Right cardiac atrium (tissue), 5 donors: ENCODE results near the gene MRM3. TPM values are rescaled to one million over a fixed set of nuclear protein-coding genes. Genes with fewer than 3 reads are reported as not detected.
"Not testable (repeated sequence)": the region's sequence is repeated elsewhere in the genome, so short reads cannot be mapped to it uniquely, and the experiment has no call there.

Experiments used
- ATAC-seq, 2 donors: fragments of 200-7000 bp; cut with Tn5 transposase; one replicate each; pipeline versions ENCODE4 v1.8.0 to v1.9.1; 2020; ENCODE audit warnings: moderate library complexity in 2 of 2, mild to moderate bottlenecking in 1 of 2
- DNase-seq, 3 donors: peaks; one replicate each; pipeline ENCODE4 v3.0.0-alpha.2; 2020
- H3K27ac ChIP-seq: one replicate; pipeline ENCODE4 v1.5.1; 2013; ENCODE audit warnings: mild to moderate bottlenecking, low read length, control low read depth, moderate library complexity
- H3K27me3 ChIP-seq: one replicate; pipeline ENCODE4 v1.6.1; 2013; ENCODE audit not compliant: control insufficient read depth, insufficient read depth
- H3K4me1 ChIP-seq: one replicate; pipeline ENCODE4 v1.6.1; 2013; ENCODE audit warnings: low read length; ENCODE audit not compliant: control insufficient read depth, insufficient read depth
- H3K4me3 ChIP-seq: one replicate; pipeline ENCODE4 v1.5.1; 2013; ENCODE audit warnings: low read length, control low read depth
- H3K9me3 ChIP-seq: one replicate; pipeline ENCODE4 v1.6.1; 2013; ENCODE audit warnings: low read length; ENCODE audit not compliant: control insufficient read depth
- WGBS: extraction: QIAGEN DNeasy Blood & Tissue Kit; methylation state at CpG from one replicate; pipeline ENCODE4 v1.1.7; 2013; 5-methylcytosine and 5-hydroxymethylcytosine counted together
- intact Hi-C, 4 donors: fragments of 100-400 bp; cut with DNase I; formaldehyde crosslinking; loops; one replicate each; pipeline versions ENCODE4 v1.11.0 to v1.14.0; 2022 to 2023
- polyA plus RNA-seq: library from polyadenylated mRNA; stranded (reverse); fragments of 200-250 nt; gene quantifications from one replicate; pipeline ENCODE4 v1.2.3, GENCODE V29; 2013
- total RNA-seq, 4 donors: library from RNA; stranded (reverse); fragmentation: NEBNext Ultra II Directional; extraction: Animal tissue kit (Norgen Biotek cat#: 25700); gene quantifications; one replicate each; pipeline ENCODE4 v1.2.1, GENCODE V29; 2021
- donor health status: healthy with polysubstance abuse.
- donor health status: DM: no; HTN: yes; CAD: no.
- donor health status: DM: no; HTN: no; CAD: no.
- donor health status: DM: no; HTN: yes; CAD: no; lungs with severe emphysema.
- donor health status: DM: yes; HTN: yes; CAD: no.

Gene MRM3
- total and polyA plus RNA-seq, 5 donors, result 15.6 to 20.0 (median 18.8) TPM

GRCh38 chr17:788551-788950 is 6.4 kb downstream of the MRM3 start:
- 88% methylated on average over 4 of the region's 4 CpGs for WGBS
- Histone ChIP-seq H3K27ac (no peak overlapping the region), H3K27me3 (no peaks in the 10 kb centered on the region), H3K4me3 (no peak overlapping the region), H3K9me3 (no peaks in the 10 kb centered on the region), H3K4me1 (no peaks in the 10 kb centered on the region)
- intact Hi-C loops, result no loop called here
- ATAC-seq (no peak), DNase-seq (no peak)

- intact Hi-C loops, result no loop called here
- ATAC-seq (no peak), DNase-seq (no peak)
- Histone ChIP-seq H3K9me3 (no peaks in the 10 kb centered on the region), H3K27ac (no peak overlapping the region), H3K4me1 (no peaks in the 10 kb centered on the region), H3K4me3 (no peak overlapping the region), H3K27me3 (no peaks in the 10 kb centered on the region)
- 87% methylated on average over 14 of the region's 14 CpGs for WGBS
These were observed 7.1 kb downstream of the MRM3 start for GRCh38 chr17:789160-789840.

GRCh38 chr17:789931-790873 is 8.0 kb downstream of the MRM3 start:
- H3K4me1 ChIP-seq, H3K27ac ChIP-seq, H3K27me3 ChIP-seq, H3K4me3 ChIP-seq, H3K9me3 ChIP-seq: not testable (repeated sequence)
- ATAC-seq (peak; percentile 67 to 78), DNase-seq (peak; percentile 75 to 82 (median 80))
- intact Hi-C loops, result loop anchor here in 1 of 4 donors (10.0 kb wide), 1 partner anchor 265 kb away; no protein-coding TSS in a partner anchor
- WGBS, result 46% methylated on average over 37 of the region's 38 CpGs

GRCh38 chr17:790874-791247 is 8.7 kb downstream of the MRM3 start:
- H3K4me1 ChIP-seq, H3K9me3 ChIP-seq, H3K27me3 ChIP-seq, DNase-seq, H3K4me3 ChIP-seq: not testable (repeated sequence)
- 54% methylated on average over 10 of the region's 12 CpGs for WGBS
- ATAC-seq, result peak in 1 of 2 donors; percentile 42
- peak overlapping the region; percentile 41 for H3K27ac ChIP-seq
- intact Hi-C loops, result loop anchor here in 1 of 4 donors (10.0 kb wide), 1 partner anchor 264 kb away; no protein-coding TSS in a partner anchor

DNA sequence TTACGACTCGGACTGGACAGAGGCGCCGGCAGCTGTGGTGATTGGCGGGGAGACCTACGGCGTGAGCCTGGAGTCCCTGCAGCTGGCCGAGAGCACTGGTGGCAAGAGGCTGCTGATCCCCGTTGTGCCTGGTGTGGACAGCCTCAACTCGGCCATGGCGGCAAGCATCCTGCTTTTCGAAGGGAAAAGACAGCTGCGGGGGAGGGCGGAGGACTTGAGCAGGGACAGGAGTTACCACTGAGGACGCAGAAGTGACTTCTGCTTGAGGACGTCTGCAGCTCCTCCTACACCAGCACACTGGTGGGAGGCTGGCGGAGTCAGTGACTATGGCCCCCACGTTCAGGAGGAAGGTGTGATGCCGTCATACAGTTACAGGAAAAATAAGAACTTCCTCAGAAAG is 9.7 kb downstream of the MRM3 start:
- intact Hi-C loops, result loop anchor here in 1 of 4 donors (10.0 kb wide), 1 partner anchor 263 kb away; no protein-coding TSS in a partner anchor
- DNase-seq, result no peak
- ATAC-seq, result no peak
- 84% methylated on average over 19 of the region's 19 CpGs for WGBS
- Histone ChIP-seq H3K27ac (no peak overlapping the region), H3K4me1 (no peaks in the 10 kb centered on the region), H3K4me3 (no peak overlapping the region), H3K9me3 (no peaks in the 10 kb centered on the region), H3K27me3 (no peaks in the 10 kb centered on the region)

- Histone ChIP-seq H3K27me3 (no peaks in the 10 kb centered on the region), H3K4me3 (no peak overlapping the region), H3K9me3 (no peaks in the 10 kb centered on the region), H3K4me1 (no peaks in the 10 kb centered on the region), H3K27ac (no peak overlapping the region)
- DNase-seq (no peak), ATAC-seq (no peak)
- intact Hi-C loops, result loop anchor here in 1 of 4 donors (10.0 kb wide), 1 partner anchor 263 kb away; no protein-coding TSS in a partner anchor
- WGBS, result 80% methylated on average over 9 of the region's 9 CpGs
These were observed 10.1 kb downstream of the MRM3 start for GRCh38 chr17:792277-792676.

DNA sequence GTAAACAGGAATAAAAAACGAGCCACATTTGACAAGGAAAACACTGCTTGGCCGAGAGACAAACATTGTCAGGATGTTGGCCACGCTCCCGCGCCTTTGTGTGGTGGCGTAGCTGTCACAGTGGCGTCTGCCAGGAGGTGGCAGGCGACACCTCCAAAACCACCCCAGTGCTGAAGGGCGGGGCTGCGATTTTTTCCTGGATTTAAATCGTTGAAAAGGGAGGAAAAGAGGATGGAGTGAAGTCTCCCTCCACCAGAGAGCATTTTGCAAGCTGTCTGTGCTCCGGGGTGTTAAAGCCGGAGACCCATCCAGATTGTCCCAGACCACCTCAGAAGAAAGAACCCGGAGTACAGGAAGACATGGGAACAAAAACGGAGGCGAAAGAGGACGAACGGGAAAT is 12.7 kb downstream of the MRM3 start:
- Histone ChIP-seq H3K9me3 (no peaks in the 10 kb centered on the region), H3K4me1 (no peaks in the 10 kb centered on the region), H3K4me3 (peak overlapping the region; percentile 33), H3K27ac (no peak overlapping the region), H3K27me3 (no peaks in the 10 kb centered on the region)
- DNase-seq (peak; percentile 89 to 95 (median 94)), ATAC-seq (peak; percentile 77)
- WGBS, result 4% methylated on average over 18 of the region's 18 CpGs
- intact Hi-C loops, result loop anchor here (1.0 to 10.0 kb wide), 5 partner anchors 182 to 260 kb away; partner anchors contain the start of gene NXN (in 1 of the 4)

DNA sequence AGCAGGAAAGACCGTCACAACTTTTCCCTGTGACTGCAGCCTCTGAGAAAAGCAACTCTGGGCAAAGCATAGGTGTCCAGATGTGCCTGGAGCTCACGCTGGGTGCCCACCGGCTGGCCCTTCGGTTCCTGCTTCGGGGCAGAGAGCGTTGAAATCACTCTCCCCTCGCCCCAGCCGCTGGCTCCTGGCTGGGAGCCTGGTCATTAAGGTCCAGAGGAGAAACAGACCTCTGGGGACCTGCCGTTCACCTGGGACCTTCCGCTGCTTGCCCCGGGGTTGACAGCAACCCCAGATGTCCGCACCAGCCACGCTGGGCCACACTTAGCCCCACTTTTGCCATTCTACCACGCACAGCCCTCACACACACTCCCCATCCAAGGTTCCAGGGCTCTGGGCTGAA is 13.1 kb downstream of the MRM3 start:
- Histone ChIP-seq H3K27me3 (no peaks in the 10 kb centered on the region), H3K9me3 (no peaks in the 10 kb centered on the region), H3K4me3 (peak overlapping the region; percentile 33), H3K4me1 (no peaks in the 10 kb centered on the region), H3K27ac (no peak overlapping the region)
- 49% methylated on average over 14 of the region's 14 CpGs for WGBS
- intact Hi-C loops, result loop anchor here (1.0 to 10.0 kb wide), 5 partner anchors 182 to 260 kb away; partner anchors contain the start of gene NXN (in 1 of the 4)
- peak in 1 of 2 donors; percentile 2 for ATAC-seq
- no peak for DNase-seq

DNA sequence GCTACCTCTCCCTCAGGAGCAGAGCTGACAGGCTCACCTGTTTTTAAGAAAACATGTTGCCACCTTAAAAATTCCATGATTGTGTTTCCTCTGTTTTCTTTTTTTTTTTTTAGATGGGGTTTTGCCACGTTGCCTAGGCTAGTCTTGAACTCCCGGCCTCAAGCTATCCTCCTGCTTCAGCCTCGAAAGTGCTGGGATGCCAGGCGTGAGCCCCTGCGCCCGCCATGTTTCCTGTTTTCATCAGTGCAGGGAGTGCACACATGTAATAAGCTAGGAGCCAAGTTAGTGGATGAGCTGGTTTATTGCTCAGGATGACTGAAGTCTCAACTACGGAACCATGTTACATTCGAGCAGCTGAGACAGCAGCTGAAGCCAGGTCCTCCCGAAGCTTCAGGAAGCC is 13.6 kb downstream of the MRM3 start:
- DNase-seq (no peak), ATAC-seq (no peak)
- Histone ChIP-seq H3K27me3 (no peaks in the 10 kb centered on the region), H3K4me1 (no peaks in the 10 kb centered on the region), H3K4me3 (no peak overlapping the region), H3K27ac (no peak overlapping the region), H3K9me3 (no peaks in the 10 kb centered on the region)
- intact Hi-C loops, result loop anchor here (1.0 to 10.0 kb wide), 5 partner anchors 182 to 259 kb away; partner anchors contain the start of gene NXN (in 1 of the 4)
- WGBS, result 69% methylated on average over 9 of the region's 9 CpGs

DNA sequence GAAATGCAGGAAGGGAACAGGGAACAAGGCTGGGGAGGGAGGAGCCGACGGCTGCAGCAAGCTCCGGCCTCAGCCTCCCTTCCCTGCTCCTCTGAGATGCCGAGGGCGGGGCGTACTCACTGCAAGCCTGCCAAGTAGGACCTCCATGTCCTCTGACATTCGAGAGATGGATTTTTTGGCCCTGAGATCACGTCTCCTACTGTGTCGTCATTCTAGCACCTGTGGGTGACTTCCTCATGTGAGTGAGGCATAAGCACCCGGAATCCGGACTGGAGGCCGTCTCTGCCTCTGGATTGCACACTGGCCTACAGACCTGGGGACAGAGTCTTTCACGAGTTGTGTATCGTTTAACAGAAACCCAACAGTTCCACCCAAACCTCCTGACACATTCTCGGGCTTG is 14.5 kb downstream of the MRM3 start:
- DNase-seq, result no peak
- WGBS, result 70% methylated on average over 15 of the region's 15 CpGs
- no peak for ATAC-seq
- Histone ChIP-seq H3K4me1 (no peaks in the 10 kb centered on the region), H3K4me3 (no peak overlapping the region), H3K27ac (no peak overlapping the region), H3K27me3 (no peaks in the 10 kb centered on the region), H3K9me3 (no peaks in the 10 kb centered on the region)
- intact Hi-C loops, result loop anchor here in 2 of 4 donors (5.0 to 10.0 kb wide), 3 partner anchors 181 to 258 kb away; partner anchors contain the start of gene NXN (in 1 of the 2)
